NK-92 (cell line): Measurements from ENCODE around the gene LSM4.
A peak's percentile ranks its signal among the peaks of the same experiment; 100 is the strongest.
"Not testable (repeated sequence)": the region's sequence is repeated elsewhere in the genome, so short reads cannot be mapped to it uniquely, and the experiment has no call there.

Experiments
- DNase-seq: peaks from one replicate; lab custom pipeline; 2025; ENCODE audit not compliant: unreplicated experiment; lab: John Stamatoyannopoulos, UW

The LSM4 gene

DNA sequence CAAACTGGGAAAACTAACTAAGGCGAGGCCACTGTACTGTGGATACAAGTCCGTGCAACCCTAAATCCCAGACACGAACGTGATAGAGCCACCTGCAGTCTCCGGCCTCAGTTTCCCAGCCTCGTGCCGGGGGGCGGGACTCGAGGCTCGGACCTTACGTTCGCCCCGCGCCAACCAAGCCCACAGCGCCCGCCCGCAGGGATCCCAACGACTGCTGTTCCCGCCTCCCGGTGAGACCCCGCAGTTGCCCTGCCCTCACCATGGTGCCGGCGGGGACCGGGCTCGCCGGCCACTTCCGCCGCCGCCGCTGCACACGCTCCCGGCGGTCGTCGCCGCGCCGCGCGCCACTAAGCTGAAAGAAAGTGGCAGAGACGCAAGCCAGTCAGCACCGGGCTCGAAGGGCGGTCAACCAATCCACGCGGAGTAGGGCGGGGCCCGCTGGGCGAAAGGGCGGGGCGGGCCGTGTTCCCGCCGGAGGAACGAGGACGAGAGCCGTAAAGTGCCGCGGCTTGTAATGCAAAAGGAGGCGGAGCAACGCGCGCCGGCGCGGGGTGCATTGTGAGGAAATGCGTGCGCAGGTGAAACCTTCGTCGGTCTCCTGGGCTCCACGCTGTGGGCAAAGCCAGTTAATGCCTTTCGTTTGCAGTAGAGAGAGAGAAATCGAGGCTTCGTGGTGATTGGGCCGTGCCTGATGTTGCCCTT, at the start of gene LSM4:
TSS of gene LSM4 (minus strand) at position 318 of the 702 bp plus-strand sequence. CDS start at position 262, 56 bp downstream.
- peak; percentile 89 for DNase-seq

DNA sequence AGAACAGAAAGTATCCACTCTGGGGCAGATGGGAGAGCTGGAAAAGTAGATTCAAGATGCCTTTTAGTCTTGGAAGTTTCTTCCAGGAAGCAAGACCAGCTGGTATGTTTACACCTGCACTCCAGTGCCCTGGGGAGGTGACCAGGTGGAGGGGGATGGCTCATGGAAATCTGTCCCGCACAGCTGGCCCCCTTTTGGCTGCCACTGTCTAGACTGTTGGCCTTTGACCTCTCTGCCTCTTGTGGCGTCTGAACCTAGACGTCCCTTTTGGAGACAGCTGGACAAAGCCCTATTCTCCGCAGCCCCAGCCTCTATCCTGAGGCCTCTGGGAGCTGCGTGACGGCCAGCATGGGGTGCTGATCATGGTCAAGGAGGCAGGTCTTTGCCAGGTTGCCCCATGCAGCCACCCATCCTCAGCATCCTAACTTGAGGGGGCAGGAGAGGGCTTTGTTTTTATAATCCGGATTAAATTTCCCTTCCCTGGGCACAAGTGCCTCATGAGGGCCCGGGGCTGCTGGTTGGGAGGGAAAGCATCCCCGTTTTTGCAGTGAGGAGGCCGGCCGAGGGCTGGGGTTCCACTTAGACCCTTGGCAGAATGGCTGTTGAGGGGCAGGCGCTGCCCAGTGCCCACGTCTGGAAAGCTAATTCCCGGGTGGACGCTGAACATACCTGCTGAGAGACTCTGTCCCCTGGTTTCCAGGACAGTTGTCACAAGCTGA, 45.8 kb upstream of the LSM4 start:
- no peak for DNase-seq

- DNase-seq: no peak
Measured at GRCh38 chr19:18366021-18366435, 43.2 kb upstream of the LSM4 start.

GRCh38 chr19:18364826-18365528, 42.1 kb upstream of the LSM4 start:
- no peak for DNase-seq

GRCh38 chr19:18364277-18364825, 41.5 kb upstream of the LSM4 start:
- not testable (repeated sequence) for DNase-seq

GRCh38 chr19:18363787-18364186, 40.9 kb upstream of the LSM4 start:
- no peak for DNase-seq

- DNase-seq: no peak
Measured at GRCh38 chr19:18362934-18363542, 40.2 kb upstream of the LSM4 start.

- no peak for DNase-seq
Measured at GRCh38 chr19:18361646-18362045, 38.8 kb upstream of the LSM4 start.

DNA sequence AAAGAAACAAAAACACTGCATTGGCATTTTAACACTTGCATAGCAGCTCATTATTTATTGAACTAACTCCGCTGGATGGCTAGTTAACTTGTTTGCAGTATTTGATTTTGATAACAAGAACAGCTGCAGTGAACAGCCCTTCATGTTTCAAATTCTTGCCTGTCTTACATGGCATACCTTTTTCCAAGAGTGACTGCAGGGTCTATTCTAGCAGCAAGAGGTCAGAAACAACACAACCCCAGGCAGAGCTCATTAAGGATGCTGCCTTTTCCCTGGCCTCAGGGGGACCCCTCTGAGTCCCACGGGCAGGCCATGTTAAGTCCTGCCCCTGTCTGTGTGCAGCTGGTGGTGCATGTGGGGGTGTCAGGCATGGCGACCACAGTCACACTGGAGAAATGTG, 34.2 kb upstream of the LSM4 start:
- DNase-seq: no peak

GRCh38 chr19:18354743-18355142, 31.9 kb upstream of the LSM4 start:
- DNase-seq: not testable (repeated sequence)

DNA sequence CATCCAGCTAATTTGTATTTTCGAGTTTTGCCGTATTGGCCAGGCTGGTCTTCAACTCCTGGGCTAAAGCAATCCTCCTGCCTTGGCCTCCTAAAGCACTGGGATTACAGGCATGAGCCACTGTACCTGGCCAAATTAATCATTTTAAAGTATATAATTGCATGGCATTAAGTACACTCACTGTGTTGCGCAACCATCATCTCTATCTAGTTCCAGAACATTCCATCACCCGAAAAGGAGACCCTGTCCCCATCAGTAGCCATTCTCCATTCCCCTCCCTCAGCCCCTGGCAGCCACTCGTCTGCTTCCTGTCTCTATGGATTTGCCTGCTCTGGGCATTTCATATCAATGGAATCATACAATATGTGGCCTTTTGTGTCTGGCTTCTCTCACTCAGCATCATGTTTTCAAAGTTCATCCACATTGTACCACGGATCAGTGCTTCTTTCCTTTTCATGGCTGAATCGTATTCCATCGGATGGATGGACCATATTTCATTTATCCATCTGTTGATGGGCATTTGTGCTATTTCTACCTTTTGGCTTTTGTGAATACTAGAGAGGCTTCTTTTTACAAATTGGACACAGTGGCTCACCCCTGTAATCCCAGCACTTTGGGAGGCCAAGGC, 30.6 kb upstream of the LSM4 start:
- DNase-seq: no peak

- DNase-seq: no peak
Measured at GRCh38 chr19:18351544-18351943, 28.7 kb upstream of the LSM4 start.

DNA sequence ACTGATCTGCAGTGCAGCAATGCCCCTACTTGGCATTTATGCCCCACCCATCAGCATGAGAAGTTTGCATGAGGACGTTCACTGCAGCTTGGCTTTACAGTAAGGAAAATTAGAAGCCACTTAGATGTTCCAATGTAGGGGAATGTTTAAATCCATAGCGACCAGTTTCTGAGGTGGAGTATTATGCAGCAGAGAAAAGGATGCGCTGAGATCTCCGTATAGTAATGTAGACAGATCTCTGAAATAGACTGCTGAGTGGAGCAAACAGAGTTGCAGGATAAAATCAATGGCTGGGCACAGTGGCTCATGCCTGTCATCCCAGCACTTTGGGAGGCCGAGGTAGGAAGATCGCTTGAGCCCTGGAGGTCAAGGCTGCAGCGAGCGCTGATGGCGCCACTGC, 27.6 kb upstream of the LSM4 start:
- DNase-seq: no peak

DNA sequence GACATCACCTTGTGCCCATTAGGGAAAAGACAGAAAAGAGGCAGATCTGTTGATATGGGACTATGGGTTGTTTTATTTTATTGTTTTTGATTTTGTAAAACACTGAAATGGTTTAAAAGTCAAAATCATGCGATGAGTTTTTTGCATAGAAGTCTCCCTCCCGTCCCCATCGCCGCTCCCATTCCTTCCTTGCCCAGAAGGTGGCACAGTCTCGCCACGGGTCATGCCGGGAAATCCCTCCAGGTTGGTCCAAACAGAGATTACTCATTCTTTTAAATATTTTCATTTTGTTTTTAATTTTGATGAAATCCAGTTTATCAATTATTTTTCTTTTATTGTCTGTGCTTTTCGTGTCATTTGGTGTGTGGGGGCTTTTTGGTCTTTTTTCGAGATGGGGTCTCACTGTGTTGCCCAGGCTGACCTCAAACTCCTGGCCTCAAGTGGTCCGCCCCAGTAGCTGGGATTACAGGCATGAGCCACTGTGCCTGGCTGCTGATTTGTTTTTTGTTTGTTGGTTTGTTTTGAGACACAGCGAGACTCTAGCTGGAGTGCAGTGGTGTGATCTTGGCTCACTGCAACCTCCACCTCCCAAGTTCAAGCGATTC, 26.8 kb upstream of the LSM4 start:
- DNase-seq: no peak

DNA sequence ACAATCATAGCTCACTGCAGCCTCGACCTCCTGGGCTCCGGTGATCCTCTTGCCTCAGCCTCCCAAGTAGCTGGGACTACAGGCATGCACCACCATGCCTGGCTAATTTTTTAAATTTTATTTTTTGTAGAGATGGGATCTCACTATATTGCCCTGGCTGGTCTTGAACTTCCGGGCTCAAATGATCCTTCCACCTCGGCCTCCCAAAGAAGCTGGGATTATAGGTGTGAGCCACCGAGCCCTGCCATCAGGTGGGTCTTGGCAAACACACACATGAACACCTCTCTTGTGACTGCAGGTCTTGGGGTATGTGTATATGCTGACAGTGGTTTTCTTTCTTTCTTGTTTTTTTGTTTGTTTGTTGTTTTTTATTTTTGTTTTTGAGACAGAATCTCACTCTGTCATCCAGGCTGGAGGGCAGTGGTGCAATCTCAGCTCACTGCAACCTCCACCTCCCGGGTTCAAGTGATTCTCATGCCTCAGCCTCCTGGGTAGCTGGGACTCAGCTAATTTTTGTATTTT, 26.0 kb upstream of the LSM4 start:
- DNase-seq: not testable (repeated sequence)

DNA sequence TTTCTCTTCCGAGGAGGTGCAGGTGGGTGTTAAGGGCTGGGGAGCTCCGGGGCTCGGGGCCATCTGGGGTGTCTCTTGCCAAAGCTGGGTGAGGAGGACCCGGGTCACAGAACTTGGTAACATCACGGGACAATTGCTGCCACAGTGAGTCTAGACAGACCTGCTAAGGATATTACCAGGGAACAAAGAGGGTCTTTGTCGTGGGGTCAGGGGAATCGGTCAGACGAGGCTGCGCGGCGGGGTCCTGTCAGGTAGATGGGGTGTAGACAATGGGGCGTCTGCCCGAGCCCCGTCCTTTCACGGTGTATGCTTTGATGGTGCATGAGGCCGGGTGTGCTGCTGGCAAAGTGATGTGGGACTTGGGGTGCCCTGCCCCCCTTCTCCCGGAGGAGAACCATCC, 25.3 kb upstream of the LSM4 start:
- no peak for DNase-seq

- DNase-seq: no peak
Measured at GRCh38 chr19:18346091-18346490, 23.2 kb upstream of the LSM4 start.

DNA sequence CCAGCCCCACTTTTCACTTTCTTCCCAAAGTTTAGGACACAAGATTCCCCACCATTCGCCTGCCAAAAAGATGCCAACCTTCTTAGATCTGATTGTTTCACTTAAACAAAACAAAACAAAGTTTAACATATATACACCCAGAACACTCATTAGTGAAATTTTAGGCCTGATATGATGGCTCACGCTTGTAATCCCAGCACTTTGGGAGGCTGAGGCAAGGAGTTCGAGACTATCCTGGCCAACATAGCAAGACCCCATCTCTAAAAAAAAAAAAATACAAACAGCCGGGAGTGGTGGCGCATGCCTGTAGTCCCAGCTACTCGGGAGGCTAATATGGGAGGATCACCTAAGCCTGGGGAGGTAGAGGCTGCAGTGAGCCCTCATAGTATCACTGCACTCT, 22.4 kb upstream of the LSM4 start:
- DNase-seq: no peak

GRCh38 chr19:18344582-18344950, 21.7 kb upstream of the LSM4 start:
- no peak for DNase-seq

DNA sequence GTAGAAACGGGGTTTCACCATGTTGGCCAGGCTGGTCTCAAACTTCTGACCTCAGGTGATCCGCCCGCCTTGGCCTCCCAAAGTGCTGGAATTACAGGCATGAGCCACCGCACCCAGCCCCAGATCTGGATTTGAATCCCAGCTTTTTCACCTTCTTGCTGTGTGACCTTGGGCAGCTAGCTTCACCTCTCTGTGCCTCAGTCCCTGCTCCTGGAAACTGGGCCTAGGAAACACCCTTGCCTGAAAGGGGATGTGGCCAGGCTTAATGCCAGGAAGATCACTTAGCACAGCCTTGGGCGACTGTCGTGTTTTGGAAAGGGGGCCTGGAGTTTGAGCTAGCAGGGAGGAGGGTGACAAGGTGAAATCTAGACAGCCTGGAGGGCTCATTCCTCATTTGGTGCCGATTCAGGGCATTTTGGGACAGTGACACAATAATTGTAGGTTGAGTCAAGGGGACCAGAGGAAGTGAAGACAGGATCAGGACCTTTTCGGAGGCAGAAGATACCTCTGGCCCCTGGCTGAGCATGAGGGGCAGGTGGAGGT, 19.3 kb upstream of the LSM4 start:
- no peak for DNase-seq
